Midbrain (tissue), 1 donor: ENCODE data around the gene ELOVL5.
A peak's percentile ranks its signal among the peaks of the same experiment; 100 is the strongest.
"Not testable (repeated sequence)": the region's sequence is repeated elsewhere in the genome, so short reads cannot be mapped to it uniquely, and the experiment has no call there.

Experiments used
- DNase-seq: peaks from one replicate; lab custom pipeline; 2025; lab: John Stamatoyannopoulos, UW

ELOVL5 gene

DNA sequence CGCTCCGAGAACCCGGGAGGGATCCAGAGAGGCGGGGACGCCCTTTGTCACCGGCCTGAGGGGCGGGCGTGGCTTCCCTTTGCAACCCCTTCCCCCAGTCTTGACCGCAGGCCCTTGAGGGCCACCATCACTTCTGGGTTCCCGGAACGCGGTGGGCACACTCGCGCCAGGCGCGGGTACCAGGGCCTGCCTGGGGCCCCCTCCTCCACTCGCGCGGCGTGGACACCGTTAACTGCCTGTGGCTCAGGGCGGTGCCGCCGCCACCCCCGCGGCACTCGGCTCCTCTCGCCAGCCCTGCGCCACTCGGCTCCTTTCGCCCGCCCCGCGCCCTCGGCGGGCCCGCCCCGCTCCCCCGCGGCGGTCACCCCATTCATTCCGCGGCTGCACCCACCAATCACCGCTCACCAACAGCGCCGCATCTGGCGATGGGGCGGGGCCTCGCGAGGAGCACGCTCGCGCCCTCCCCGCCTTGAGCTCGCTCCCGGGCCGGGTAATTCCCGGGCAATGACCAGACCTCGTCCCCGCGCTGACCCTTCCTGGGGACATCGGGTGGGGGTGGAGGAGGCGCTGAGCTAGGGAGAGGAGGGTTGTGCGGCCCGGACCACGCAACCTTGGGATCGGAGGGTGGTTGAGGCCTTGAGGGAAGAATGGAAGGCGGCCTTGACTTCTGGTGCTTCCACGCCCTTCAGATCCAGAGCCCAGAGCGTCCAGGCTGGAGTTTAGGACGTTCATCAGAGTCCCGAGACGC lies 10.5 kb upstream of the ELOVL5 start:
- peak; percentile 97 for DNase-seq

DNA sequence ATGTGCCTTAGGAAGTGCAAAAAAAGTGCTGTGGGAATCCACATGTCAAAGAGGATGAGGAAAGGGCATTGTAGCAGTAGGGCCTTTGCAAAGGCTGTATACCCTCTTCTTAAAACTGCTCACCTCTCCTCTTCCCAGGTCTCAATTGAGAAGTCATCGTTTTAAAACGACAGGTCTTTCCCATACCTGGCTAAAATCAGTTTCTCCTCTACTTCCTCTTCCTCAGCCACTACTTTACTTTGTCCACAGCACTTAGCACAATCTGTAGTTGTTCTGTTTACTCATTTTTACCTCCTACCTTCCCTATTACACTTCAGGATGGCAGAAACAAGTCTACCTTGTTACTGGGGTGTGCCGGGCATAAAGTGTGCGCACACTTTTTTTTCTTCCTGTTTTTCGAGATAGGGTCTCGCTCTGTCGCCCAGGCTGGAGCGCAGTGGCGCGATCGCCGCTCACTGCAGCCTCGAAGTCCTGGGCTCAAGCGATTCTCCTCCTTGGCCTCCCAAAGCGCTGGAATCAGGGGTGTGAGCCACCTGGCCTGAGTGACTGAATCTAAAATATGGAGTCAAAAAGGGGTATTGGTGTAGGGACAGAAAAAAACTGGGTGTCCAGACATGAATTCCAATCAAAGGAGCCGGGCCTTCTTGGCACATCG lies 9.8 kb upstream of the ELOVL5 start:
- no peak for DNase-seq

DNA sequence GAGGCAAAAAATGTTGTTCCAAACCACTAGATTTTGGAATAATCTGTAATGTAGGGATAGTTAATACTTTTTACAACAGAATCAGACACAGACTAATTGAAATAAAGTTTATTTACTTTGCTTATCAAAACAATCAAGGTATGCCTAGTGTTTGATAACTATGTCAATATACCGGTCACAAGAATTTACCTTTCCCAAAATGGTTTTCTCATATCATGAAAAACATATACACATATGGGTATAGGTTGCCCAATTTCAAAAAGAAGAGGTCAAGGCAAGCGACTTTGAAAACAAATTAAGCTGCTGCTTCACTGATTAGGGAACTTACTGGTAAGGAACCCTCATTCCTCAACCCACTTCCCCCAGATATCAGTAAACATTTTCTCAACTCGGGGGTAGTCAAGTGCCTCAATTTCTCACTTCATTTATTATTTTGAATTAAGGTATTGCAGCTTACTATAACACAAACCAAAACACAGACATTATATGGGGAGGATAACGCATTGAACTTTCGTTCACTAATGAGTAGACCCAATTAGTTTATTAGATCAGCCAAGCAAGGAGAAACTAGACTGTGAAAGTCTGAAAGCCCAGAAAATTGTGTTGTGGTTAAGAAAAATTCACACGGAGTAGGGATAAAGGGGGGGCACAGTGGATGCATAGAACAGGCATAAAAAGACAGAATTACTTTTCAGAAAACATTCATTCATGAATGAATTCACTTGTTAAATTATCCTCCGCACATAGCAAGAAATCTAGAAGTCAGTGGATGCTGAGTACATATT lies 9.0 kb upstream of the ELOVL5 start:
- DNase-seq = no peak

DNA sequence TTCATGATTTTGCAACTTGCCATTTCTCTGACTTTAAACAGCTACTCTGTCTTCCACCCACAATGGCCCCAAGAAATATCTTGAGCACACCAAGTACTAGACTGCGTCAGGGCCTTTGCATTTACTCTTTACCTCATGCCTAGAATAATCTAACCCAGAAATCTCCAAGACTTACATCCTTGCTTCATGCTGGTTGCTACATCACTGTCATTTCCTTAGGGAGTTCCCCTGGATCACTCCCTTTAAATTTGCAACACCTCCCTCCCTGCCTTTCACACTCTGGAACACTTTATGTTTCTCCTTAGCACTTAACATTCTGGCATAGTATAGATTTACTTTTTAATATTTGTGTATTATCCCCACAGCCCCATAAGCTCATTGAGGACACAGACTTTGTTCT lies 4.9 kb upstream of the ELOVL5 start:
- DNase-seq = no peak

DNA sequence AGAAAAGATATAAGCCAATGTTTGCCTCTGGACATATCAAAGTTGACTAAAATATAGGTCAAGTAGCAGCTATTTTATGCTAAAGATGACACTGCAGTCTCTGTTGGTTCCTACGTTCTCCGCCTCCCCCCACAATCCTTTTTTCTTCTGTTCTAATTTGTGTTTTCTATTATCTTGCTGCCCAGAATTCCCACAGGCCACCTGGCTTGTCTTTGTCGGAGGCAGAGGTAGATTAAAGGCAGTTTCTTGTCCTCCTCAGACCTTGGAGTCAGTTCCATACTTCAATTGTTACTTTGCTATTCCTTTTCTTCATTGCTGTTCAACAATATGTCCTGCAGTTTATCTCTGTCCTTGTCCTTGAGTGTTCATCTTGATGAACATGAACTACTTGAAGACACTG lies 3.6 kb upstream of the ELOVL5 start:
- no peak for DNase-seq

DNA sequence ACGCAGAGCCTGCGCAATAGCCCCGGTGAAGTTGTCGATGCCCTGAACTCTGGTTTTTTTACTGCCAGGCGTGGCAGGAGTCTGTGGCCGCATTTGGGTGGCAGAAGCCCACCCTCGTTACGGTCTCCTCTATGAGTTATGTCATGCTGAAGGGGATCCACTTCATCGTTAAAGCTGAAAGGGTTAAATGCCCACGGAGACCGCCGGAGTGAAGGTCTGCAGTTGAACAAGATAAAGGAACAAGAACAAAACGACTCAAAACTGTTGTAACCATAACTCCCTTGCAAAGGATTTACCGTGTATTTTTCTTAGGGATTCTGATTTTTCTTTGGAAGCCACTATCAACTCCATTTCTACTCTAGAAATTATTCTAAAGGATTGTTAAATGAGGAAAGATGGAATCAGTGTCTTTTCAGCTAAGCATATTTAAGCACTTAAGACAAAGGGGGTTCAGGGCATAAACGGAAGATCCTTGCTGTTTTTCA lies 501 bp upstream of the ELOVL5 start:
- DNase-seq = no peak

DNA sequence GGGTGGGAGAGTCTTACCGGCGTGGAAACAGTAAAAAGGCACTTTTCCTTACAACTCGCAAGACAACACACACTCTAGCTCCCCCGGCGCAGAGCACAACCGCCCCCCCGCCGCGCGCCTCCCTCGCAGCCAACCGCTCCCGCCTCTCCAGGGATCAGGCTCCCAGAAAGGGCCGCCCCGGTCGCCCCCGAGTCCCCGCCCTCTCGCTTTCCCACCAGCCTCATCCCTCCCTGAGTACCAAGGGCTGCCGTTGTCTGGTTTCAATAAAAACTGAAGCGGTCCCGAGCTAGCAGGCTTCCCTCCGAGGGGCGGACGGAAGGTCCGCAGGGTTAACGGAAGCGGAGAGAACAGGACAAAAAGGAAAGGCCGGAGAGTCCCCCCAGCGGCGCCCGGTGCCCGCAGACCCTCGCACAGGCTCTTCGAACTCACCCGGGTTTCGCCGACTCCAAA lies 804 bp downstream of the ELOVL5 start:
- DNase-seq = peak; percentile 71

DNA sequence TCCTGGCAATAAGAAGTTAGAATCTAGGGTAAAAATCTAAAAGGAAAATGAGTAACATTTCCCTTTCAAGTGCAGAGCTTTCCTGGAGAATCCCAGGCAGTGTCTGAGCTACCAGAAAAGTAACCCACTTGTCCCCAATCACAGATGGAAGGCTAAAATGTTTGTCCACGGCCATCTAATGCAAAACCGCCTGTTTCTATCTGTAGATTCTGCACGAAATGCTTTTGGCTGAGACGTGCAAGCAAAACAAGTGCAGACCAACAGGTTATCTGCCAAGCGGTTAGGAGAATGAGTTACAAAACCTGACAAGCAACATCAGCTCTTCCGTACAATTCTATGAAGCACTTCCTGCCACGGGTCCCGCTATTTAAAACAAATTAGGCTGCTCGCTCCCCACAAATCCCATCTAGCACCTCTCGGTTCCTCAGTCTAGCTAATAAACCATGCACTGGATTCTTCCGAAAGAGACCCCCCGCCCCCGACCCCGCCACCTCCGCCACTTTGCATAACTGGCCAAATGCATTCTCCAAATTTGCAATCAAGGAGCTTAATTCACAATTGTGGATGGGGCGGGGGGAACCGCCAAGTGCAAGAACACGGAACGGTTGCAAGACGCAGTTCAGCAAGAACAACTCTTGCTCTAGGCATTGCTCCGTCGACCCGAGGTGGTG lies 1.4 kb downstream of the ELOVL5 start:
- DNase-seq = peak; percentile 53

DNA sequence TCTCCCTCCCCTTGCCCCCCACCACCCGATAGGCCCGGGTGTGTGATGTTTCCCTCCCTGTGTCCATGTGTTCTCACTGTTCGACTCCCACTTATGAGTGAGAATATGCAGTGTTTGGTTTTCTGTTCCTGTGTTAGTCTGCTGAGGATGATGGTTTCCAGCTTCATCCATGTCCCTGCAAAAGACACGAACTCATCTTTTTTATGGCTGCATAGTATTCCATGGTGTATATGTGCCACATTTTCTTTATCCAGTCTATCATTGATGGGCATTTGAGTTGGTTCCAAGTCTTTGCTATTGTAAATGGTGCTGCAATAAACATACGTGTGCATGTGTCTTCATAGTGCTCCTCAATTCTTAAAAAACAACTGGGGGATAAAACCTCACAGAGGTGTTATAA lies 2.7 kb downstream of the ELOVL5 start:
- DNase-seq = not testable (repeated sequence)

DNA sequence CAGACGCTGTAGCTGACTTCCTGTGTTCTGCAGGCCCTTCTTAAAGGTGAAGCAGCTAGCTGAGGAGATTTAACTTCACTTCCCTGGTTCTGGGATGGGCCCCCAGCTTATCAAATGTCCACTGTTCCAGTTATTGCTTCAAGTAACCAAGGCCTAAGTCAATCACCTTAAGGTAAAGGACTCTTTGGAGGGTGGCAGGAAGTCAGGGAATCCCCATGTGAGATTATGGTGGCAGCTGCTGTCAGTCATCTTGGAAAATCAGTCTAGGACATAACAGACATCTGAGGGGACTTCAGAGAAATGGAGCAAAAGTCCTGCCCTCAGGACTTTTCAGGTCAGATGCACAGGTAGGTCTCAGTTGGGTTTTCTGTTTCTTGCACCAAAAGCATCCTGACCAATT lies 3.8 kb downstream of the ELOVL5 start:
- no peak for DNase-seq

DNA sequence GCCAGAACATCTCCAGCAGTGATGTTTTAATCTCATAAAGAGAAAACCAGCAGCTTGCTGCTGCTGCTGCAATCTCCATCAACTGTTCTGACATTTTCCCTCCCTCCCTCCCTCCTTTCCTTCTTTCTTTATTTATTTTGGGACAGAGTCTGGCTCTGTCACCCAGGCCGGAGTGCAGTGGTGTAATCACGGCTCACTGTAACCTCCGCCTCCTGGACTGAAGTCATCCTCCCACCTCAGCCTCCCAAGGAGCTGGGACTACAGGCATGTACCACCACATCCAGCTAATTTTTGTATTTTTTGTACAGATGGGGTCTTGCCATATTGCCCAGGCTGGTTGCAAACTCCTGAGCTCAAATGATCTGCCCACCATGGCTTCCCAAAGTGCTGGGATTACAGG lies 5.7 kb downstream of the ELOVL5 start:
- no peak for DNase-seq

DNA sequence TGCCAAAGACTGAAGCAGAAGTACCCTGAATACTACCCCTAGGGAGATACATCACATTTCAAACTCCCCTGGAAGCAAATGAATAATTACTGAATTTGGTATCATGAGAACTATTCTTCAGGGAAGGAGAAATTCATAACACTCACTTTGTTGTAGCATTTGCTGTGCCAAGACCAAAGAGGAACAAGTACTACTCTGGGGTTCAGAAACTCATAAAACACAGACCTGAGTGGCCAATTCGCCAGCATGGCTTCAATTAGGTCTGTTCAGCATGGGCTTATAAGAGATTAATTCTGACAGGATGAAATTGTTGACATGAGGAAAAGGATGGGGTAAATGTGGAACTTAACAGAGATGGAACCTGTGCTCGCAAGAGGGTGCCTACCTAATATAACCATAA lies 6.5 kb downstream of the ELOVL5 start:
- DNase-seq = no peak

DNA sequence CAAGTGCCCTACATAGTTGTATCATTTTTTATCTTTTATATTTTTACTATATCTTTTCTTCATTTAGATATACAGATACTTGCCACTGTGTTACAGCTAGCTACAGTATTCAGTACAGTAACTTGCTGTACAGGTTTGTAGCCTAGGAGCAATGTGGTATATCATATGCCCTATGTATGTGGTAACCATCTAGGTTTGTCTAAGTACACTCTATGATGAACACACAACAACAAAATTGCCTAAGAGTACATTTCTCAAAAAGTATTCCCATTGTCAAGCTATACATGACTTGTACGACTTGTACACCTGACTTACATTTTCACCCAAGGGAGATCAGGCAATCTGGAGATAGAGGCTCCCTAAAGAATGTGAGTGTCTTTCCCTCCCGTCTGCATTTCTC lies 8.2 kb downstream of the ELOVL5 start:
- no peak for DNase-seq

DNA sequence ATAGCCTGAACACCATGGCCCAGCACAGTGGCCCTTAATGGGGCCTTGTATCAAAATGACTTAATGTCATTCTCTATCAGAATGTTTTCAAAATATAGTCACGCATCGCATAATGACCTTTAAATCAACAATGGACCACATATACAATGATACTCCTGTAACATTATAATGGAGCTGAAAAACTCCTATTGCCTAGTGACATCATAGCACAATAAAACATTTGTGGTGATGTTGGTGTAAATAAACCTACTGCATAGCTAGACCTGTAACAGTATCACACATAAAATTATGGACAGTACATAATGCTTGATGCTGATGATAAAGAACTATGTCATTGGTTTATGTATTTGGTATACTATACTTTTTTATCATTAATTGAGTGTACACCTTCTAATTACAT lies 9.3 kb downstream of the ELOVL5 start:
- no peak for DNase-seq

DNA sequence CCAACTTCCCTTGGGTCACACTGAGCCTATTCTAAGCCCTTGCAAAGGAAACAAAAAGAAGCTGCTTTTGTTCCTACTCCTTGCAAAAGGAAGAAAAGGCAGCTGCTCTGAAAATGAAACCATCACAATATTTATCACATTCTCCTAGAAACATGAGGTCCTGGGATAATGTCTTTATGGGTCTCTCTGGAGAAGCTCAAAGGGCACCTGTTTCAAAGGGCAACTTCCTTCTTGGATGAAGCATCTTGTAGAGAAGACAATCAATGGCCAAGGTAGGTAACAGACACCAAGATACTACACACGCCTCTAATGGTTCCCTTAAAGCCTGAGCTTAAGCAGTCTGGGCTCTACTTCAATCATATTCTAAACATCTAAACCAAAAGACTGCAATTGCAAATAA lies 10.4 kb downstream of the ELOVL5 start:
- no peak for DNase-seq

DNA sequence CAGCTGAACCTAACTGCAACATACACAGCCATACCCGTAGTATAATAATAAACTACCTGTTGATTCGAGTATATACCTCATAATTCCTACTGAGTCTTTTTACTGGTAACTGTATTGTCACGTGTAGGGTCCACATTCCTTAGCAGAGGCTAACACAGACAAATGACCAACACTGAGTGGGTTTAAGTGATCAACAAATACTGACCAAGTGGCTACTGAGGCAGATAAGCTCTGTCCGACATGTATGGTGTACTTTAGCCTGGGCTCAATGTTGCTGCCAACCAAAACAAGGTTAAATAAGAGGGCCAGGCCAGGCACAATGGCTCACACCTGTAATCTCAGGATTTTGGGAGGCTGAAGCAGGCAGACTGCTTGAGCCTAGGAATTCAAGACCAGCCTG lies 12.7 kb downstream of the ELOVL5 start:
- no peak for DNase-seq

DNA sequence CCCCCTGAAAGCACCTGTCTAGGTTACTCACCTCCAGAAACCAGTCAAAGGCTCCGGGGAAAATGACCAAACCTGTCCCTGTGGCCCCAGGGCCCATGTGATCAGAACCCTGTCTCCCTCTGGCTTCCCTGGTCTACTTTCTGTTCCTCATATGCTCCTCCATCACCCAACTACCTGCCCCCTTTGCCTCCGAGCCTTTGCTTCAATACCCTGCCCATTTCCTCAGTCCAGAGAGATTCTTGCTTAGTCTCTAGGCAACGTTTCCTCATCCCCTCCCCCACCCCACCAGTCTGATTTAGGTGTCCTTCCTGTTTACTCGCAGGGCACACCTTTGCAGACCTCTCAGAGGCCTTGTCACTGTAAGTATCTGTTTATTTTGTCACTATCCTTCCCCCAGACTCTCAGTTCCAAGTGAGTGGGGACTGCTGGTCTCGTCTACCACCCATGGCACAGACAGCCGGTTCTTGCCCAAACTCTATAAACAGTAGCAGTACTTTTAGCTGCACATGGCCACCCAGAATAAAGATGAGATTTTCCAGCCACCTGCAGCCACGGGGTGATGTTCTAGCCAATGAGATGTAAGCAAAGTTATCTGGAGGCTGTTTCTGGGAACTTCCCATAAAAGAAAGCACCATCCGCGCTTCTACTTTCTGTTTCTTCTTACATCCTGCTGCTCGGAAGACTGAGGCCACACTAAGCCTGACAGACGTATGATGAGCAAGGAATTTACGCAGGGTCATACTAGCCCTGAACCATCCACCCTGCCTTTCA lies 13.3 kb downstream of the ELOVL5 start:
- no peak for DNase-seq

DNA sequence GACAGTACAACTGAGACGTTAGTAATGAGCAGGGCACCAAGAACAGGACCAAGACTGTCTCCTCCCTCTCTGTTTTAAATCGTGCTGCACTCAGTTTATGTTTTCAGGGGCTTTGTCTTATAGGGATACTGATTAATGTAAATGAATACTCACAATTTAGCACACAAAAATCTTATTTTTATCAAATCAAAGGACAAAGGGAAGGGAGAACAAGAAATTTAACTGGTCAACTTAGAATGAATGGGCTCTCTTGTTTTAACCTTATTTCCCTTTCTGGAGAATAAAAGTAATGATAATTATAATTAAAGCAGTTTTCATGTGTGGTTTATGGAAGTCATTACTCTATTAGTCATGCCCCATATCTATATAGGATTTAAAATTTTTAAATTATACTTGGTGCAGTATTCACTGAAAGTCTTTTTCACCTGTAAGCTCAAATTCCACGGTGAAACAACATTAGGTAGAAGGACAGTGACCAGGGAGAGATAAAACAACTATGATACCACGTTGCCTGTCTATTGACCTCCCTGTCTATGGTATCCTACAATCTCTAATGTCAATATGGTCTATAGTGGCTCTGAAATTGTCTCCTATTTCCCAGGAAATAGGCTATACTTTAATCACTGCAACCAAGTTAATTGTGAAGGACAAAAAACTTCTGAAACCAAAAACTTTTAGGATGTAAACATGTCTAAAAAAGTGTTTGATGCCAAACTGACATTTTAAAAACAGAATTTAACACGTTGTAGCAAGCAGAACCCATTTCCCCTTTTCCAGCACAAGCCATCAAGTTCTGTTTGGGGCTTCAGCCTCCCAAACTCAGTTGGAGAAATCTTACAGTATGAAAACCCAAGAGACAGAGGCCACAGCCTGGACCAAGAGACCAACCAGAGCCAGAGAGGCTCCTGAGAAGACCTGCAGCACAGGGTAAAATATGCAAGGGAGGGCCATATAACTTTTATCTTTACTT lies 15.0 kb downstream of the ELOVL5 start:
- no peak for DNase-seq

DNA sequence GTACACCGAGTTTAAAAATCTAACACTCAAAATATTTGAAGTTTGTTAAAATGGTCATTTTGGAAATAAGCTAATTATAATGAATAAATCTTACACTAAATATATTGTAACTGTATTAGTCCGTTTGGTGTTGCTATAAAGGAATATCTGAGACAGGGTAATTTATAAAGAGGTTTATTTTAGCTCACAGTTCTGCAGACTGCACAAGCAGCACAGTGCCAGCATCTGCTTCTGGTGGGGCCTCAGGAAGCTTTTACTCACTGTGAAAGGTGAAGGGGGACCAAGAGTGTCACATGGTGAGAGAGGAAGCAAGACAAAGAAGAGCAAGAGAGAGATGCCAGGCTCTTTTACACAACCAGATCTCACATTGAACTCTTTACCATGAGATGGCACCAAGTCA lies 17.1 kb downstream of the ELOVL5 start:
- no peak for DNase-seq

DNA sequence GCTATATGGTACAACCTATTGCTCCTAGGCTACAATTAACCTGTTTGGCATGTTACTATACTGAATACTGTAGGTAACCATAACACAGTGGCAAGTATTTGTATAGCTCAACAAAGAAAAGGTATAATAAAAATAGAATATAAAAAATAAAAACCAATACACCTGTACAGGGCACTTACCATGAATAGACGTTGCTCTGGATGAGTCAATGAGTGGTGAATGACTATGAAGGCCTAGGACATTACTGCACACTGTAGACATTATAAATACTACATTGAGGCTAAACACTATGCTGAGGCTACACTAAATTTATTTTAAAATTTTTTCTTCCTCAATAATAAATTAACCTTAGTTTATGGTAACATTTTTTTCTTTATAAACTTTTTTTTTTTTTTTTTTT lies 18.6 kb downstream of the ELOVL5 start:
- DNase-seq = no peak
